A549 treated with GW870086 at 1 μM for 4 hours (cell line): ENCODE measurements around the gene HYKK. TPM values are rescaled to one million over a fixed set of nuclear protein-coding genes. Genes with fewer than 3 reads are reported as not detected.

ENCODE experiments used
- total RNA-seq: library from RNA; stranded (reverse); fragments of 200-300 nt; extraction: Qiagen RNA extraction; gene quantifications from 5 replicates; pipeline ENCODE4 v1.2.3, GENCODE V29; 2022; ENCODE audit warnings: low read depth

Gene HYKK, protein sequence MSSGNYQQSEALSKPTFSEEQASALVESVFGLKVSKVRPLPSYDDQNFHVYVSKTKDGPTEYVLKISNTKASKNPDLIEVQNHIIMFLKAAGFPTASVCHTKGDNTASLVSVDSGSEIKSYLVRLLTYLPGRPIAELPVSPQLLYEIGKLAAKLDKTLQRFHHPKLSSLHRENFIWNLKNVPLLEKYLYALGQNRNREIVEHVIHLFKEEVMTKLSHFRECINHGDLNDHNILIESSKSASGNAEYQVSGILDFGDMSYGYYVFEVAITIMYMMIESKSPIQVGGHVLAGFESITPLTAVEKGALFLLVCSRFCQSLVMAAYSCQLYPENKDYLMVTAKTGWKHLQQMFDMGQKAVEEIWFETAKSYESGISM
- total RNA-seq: 6.0 to 7.6 TPM (median 6.1 TPM) in 5 replicates

DNA sequence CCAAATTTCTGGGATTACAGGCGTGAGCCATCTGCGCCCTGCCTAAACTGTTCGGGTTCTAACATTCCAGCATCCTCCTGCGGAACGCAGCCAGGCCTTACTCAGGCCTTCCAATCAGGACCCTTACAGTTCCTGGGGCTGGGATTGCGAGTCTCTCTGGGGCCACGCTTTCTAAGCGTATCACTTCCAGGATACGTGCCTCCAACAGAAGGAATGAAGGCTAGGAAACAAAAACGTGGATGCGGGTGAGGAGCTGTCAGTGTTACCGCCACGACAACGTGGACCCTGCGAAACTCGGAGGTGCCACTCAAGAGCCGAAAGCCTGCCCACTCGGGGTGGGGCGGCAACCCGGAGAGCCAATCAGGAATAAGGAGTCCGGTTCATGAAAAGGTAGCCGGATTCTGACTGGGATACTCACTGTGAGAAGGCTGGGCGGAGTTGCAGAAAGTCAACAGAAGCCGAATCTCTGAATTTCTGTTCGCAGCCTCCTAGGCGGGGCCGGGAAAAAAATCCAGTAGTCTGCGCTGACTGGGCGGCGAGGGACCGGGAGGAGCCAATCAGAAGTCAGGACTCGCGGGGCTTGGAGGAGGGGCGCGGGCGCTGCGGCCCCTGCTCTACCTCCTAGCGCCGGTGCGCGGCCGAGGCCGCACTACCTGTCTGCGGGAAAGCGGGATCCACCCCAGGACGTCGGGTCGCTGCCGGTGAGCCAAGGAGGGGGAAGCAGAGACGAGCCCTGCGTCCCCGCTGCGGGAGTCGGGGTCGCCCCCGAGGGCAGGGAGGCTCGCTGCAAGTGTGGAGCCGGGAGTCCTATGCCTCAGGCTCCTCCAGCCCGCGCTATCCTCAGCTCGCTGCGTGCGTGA is at the start of gene HYKK:
Gene HYKK, plus strand, starts transcription at position 607 of the 860 bp plus-strand sequence. CDS start 5,512 bp downstream, outside the sequence.

DNA sequence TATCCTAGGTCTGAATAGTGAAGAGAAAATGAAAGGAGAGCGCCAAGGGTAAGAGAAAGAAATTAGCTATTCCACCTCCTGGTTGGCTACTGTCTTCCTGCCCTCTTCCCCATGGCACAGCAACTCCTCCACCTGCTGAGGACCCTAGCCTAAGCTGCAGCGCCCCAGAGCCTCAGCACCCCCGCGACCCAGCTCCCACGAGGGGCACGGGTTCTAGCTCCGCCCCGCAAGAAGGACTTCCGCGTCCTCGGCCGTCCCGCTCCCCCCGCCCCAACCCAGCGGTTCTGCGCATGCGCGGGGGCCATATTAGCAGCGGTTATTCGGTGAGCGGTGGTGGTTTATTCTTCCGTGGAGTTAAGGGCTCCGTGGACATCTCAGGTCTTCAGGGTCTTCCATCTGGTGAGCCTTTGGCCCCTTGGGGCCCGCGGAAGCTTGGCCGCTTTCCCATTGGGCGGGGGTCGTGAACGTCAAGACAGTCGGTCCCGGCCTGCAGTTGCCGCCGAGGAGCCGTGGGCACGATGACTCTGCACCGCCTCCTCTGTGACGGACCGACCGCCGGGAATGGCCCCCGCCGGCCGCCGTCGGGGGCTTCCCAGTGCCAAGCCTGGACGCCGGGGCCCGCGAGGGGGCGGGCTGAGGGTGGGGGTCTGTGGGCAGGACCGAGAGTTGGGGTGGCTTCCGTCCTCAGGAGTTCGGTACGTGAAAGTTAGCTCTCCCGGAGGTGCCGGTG is 32.9 kb downstream of the HYKK start, which contains the start of gene PSMA4:
Gene PSMA4, plus strand, starts transcription at position 304 of the 730 bp plus-strand sequence. CDS start 1,484 bp downstream, outside the sequence.

DNA sequence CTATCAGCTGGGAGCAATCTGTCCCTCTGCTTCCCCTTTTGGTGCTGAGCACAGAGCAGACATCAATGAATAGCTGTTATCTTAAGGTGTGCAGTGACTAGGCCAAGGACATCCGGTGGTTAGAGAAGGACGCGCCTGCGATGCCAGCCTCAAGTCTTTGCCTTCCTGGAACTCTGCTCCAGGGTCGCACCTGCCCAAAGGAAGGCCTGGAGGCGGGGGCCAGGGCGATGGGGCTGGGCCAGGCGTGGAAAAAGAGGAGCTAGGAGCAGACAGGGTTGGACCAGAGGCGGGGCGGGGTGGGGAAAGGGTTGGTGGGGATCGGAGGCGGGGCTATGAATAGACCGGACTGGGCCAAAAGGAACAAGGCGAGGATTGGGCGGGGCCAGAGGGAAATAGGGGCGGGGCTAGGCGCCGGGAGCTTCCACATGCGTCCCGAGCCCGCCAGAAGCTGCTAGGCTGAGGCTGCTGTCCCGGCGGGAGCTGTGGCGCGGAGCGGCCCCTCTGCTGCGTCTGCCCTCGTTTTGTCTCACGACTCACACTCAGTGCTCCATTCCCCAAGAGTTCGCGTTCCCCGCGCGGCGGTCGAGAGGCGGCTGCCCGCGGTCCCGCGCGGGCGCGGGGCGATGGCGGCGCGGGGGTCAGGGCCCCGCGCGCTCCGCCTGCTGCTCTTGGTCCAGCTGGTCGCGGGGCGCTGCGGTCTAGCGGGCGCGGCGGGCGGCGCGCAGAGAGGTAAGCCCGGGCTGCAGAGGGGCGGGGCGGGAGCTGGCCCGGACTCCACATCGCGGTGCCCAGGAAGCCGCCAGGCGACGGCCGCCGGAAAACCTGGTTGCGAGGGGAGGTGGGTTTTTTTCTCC is 57.9 kb downstream of the HYKK start, which contains the start of gene CHRNA5:
Gene CHRNA5, plus strand, starts transcription at position 424 of the 854 bp plus-strand sequence. Its CDS starts 200 bp downstream, at position 624.

Other genes starting within 250 kb of the HYKK start
- 0.08 TPM in 1 of 5 replicates, not detected in the others for gene DNAJA4, start 243.0 kb upstream of the HYKK start, total RNA-seq
- gene SKIC8, start 208.0 kb upstream of the HYKK start, total RNA-seq: 77.4 to 115 TPM (median 86.8 TPM) in 5 replicates
- gene CRABP1, start 167.2 kb upstream of the HYKK start, total RNA-seq: 1.2 to 2.2 TPM (median 1.5 TPM) in 5 replicates
- 37.7 to 49.8 TPM (median 46.4 TPM) in 5 replicates for gene IREB2, start 69.4 kb upstream of the HYKK start, total RNA-seq
- 379 to 479 TPM (median 406 TPM) in 5 replicates for gene PSMA4, start 32.9 kb downstream of the HYKK start, total RNA-seq
- 30.9 to 35.7 TPM (median 33.6 TPM) in 5 replicates for gene CHRNA5, start 57.9 kb downstream of the HYKK start, total RNA-seq
- 0.35 to 0.96 TPM (median 0.64 TPM) in 5 replicates for gene CHRNA3, start 113.4 kb downstream of the HYKK start, total RNA-seq
- gene CHRNB4, start 133.6 kb downstream of the HYKK start, total RNA-seq: 0.52 to 1.6 TPM (median 1.1 TPM) in 5 replicates